GM18526 (cell line): Measurements from ENCODE around the gene MBOAT1.

Source experiments
- POLR2A ChIP-seq: IDR thresholded peaks from 3 replicates; pipeline ENCODE4 v1.6.1; 2011; ENCODE audit not compliant: insufficient read length; ENCODE audit errors: extremely low read depth

Gene MBOAT1

DNA sequence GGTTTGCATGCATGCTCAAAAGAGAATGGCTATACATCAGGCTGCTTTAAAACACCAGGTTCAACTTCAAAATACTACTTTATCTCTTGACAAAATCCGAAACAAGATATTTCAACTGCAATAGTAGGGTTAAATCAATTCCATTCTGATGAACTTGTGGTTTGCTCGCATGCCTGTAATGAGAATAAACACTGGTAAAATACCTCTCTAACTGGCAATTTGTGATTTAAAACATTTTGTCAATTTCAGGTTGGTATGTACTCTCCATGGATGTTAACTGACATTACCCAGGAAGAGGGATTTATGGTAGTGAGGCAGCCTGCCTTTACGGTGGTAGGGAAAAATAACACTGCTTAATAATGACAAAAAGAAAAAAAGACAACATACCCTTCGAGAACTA lies 74.4 kb downstream of the MBOAT1 start:
- TF ChIP-seq POLR2A: no peak

DNA sequence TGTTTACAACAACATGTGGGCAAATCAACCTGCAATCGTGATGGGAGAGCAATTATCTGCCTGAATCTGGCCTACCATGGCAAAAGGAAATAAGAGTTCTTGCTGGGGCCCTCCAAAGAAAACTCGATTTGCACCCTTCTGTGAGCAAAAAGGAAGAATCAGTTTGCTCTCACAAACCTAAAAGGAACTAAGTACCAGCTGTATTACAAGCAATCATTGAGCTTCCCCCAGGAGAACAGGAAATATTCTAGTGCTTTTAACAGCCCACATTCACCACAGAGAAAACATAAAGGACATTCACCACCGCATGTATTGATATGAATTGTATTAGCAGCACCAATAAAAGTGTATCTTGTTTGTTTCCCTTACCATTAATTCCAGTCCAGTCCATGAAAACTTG lies 75.0 kb downstream of the MBOAT1 start:
- TF ChIP-seq POLR2A: no peak

DNA sequence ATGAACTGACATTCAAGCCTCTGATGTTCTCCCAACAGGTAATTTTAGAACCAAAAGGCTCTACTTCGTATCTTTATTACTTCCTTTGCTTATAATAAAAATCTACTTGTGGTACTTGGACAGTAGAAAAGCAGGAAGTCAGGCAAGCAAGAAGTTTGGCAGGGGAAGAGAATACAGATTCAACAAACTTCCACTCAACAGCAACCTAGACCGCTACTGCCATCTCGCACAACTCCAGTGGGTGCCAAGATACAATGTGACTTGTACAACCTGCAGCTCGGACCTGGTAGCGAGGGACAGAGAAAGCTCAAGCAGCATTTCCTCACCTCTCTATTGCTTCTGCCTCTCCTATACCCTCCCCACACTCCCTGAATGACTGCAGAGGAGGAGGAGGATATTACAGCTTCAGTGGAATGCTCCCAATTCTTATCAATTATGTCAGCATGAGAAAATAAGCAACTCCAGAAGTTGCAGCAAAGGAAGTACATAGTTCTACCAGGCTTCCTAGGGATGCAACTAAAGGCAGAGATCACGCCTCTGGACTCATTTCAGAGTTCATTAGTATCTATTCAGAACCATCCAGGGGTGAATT lies 76.5 kb downstream of the MBOAT1 start:
- no peak for TF ChIP-seq POLR2A

DNA sequence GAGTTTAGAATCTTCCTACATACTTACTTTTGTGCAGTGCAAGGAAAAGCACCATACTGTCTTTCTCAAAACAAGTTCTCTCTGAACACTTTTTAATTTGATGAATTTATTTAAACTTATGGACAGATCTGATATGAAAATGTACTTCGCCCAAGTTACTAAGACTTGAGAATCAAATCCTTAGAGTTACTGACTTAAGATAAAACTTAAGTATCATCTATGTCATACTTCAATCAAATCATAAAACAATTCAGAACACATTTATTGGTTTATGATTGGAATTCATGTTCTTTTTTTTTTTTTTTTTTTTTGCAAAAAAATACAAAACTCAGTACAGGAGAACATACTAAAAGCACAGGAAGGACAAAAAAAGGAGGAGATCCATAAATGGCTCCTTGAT lies 77.7 kb downstream of the MBOAT1 start:
- no peak for TF ChIP-seq POLR2A

DNA sequence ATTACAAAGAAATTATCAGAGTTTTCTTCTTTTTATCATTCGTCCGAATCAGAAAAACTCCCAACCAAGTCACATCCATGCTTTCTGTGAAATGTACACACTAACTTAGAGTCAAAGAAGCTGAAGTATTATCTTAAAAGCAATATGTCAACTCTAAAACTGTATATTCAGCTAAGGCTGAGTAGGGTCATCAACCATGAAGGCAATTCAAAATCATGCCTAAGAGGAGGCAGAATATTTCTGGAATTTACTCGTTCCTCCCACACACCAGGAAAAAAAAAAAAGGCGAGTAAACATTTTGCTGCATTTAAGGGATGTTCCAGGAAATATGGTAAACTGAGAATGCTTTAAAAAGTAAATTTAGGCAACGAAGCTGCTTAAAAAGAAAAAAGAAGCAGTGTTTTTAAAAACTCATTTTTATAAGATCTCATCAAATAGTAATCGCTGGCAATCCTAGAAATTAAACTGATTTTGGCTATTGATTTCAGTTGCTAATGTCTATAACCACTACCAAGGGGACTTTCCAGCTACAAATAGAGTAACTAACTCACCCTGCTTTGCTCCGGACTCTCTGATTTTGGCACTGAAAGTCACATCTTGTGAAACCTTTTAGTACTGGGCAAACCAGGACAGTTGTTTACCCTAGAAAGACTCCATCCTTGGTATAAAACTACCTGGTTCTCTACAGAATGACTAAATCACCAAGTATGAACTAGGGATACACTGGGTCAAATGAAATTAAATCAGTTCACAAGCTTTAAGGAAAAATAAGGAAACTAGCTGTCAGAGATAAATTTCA lies 82.8 kb downstream of the MBOAT1 start:
- TF ChIP-seq POLR2A: no peak

DNA sequence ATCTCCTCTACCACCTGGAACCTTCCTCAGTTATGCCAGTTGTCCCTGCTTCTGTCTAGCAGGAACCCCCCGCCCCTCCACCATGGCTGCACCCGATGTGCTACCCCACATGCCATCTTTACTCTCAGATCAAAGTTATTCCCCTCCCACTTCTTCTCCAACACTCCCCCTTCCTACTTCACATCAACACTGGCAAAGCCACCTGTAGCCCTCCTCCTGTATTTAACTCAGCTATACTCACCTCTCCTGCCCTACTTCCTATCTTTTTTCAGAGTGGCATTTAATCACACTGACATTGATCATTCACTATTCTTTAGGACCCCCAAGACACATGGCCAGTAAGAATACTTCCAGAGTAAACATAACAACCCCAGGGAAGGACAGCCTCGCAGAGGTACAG lies 84.3 kb downstream of the MBOAT1 start:
- TF ChIP-seq POLR2A: no peak

DNA sequence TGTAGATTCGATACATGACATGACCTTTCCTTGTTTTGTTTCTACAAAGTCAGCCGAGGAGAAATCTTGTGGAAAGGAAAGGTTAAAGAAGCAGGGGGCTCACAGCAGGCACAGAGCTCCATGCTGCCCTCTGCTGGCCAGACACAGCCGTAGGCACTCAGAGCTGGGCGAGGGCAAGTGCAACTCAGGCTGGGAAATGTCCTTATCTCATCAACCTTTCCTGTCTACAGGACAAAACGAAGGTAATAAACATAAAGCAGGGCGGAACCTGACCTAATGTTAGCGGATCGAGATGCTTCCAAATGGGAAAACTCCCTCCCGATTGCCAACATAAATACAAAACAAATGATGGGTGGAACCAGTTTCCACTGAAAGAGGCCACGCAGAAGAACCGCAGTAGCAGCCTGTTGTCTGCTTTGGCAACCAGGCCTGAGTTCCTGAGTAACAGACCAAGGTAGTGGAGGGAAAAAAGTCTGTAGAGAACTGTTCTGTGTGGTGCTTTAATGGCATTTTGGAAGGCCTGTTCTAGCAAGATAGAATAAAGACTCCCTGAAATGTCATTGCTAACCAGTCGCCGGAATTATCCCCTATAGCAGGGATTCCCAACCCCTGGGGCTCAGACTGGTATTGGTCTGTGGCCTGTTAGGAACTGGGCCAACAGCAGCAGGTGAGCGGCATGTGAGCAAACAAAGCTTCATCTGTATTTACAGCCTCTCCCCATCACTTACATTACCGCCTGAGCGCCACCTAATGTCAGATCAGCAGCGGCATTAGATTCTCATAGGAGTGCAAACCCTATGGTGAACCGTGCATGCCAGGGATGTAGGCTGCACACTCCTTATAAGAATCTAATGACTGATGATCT lies 85.2 kb downstream of the MBOAT1 start:
- TF ChIP-seq POLR2A: no peak

DNA sequence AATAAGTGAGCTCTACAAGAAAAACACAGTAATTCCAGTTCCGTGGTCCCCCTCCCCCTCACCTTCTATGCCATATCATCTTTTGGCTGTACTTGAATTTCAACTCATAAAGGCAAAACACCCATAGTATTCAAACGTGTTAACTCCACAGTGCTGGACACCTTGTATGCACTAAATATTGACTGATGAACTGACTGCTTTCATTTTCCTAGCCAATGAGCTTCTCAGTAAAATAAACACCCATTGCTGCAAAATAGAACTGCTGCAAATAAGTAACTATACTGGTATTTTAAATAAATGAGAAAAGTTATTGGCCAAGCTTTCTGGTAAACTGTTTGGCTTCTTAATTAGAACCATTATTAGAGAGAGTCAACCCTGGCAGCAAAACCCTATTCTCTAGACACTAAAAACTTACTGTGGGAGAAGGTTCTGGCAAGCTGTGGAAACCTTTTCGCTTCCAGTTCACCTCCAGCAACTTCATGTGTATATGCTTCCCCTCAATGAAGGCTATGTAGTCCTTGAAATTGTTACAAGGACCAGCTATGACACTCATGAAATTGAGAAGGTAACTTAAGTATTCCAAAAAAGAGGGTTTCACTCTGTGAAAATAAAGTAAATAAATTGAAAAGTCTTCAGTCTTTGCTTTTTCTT lies 86.0 kb downstream of the MBOAT1 start:
- no peak for TF ChIP-seq POLR2A

DNA sequence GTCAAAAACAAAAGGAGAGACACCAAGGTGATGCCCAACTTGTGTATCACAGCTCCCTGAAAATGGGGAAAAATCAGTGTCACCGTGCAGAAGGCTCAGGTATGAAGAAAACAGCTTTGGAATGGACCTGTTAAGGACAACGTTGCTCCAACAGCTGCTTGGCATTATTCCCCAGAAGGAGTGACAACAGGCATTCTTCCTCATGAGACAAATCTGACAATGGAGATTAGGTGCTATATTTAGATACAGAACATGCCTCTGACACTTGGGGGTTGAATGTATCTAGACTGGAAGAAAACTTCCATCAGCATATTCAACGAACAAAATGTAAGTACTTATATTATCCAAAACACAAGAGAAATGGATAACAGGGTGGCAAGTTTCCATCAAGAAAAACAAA lies 87.7 kb downstream of the MBOAT1 start:
- no peak for TF ChIP-seq POLR2A

DNA sequence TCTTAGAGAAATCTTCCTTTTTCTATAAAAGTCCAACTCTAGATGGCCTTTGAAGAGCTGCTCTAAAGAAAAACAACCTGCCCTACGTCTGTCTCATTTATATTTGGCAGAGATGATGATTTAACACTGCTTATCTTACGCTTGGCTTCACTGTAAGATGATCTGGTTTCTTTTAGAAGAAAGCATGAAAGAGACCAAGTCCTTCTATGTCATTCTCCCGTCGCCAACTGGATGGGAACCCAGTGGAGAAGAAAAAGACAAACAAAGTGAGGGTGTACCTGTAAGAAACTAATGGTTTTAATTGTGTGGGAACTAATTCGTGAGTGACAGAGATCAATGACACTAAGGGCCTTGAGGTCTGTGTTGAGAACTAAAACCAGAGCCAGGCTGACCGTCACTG lies 92.8 kb downstream of the MBOAT1 start:
- TF ChIP-seq POLR2A: no peak

DNA sequence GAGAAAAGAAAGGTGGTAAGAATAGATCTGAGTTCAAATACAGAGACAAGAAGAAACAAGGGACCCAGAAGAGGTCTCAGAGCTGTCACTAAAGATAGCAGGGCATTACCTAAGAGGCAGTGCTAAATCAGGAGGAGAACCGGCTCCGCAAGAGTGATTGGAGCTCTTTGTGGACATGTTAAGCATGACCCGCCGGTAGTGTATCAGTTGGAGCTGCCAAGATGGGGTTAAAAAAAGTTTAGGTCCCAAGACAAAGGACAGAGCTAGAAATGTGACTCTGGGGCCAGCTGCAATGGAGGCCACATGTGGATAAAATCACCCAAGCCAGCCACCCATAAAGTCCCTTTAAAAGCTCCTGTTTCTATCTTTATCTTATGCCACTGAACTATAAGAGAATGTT lies 93.4 kb downstream of the MBOAT1 start:
- TF ChIP-seq POLR2A: no peak

DNA sequence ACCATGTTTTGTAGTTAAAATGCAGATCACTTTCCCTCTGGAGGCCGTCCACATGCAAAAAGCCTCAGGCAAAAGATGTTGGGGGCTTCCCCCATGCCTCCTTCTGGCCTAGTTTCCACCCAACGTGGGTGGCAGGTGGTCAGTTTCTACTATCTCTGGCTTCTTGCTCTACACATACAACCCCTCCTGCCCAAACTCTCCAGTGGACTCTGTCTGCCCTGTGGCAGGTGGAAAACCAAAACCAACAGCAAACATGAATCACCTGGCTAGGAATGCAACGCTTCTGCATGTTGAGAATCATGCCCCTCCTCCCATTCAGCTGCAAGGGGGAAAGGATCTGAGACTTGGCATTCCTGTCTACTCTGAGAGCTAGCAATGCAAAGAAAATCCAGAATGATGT lies 94.8 kb downstream of the MBOAT1 start:
- no peak for TF ChIP-seq POLR2A

DNA sequence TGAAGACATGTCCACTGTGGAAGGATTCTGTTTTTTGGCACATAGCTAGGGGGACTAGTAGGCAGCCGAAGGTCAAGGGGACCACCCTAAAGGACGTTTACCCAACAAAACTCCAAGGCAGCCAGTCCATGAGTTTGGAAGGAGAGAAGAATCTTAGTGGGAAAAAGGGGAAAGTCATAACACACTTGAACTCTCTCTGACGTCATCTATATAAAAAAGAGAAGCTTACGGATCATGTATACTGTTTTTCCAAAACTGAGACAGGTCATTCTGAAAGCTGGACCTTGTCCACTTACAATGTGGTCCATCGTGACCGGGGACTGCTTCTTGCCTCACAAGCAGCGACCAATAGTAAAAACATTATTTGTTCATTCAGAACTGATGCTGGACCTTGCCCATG lies 95.5 kb downstream of the MBOAT1 start:
- TF ChIP-seq POLR2A: no peak

DNA sequence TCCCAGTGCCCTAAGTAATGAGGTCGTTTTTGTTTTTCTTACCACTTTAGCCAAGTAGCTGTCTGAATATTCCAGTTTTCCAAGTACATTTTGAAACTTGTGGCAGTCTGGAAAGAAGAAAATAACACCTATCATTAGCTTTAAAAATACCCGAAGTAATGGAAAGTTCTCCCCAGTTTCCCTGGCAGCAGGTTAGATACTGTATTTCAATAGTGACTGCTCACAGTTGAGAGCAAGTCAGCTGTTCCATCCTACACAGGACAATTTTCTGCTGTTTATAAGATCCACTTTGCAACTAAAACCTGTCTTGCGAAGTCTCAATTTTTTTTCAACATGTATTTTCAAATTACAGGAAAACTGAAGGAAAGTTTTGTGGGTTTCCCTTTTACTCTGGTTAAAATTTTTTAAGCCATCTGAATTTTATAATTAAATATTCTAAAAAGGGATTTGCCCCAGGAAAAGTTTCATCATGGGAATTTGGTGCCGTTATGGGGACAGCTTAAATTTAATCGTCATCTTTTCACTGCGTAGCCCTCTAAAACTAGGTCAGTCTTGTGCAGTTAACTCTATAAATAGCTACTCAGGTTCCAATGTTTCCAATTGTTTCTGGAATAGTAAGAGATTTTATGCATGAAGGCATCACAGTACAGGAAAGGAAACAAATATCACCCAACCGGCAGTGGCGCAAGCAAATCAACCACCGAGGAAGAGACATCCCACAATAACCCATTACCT lies 96.9 kb downstream of the MBOAT1 start:
- TF ChIP-seq POLR2A: no peak

DNA sequence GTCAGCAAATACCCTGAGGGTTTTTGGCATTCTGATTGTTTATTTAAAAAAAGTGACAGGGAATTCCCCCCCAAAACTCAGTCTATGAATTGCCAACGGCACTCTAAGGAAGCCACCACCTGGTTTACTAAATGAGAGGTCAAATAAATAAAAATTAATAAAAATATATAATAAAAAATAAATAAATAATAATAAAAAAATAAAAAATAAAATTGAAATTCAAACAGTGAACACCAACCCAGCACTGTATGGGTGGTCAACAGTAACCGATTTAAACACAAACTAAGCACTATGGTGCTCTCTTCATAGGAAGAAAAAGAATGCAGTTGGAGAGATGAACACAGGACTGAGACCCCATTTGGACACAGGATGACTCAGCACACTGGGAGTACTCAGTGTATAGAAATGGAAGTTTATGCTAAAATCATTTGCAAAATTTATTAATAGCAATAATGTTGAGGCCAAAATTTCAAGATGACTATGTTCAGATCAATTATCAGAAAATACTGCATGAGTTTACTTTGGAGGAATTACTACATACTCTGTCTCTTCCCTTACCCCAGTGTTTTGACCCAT lies 98.5 kb downstream of the MBOAT1 start:
- TF ChIP-seq POLR2A: no peak

DNA sequence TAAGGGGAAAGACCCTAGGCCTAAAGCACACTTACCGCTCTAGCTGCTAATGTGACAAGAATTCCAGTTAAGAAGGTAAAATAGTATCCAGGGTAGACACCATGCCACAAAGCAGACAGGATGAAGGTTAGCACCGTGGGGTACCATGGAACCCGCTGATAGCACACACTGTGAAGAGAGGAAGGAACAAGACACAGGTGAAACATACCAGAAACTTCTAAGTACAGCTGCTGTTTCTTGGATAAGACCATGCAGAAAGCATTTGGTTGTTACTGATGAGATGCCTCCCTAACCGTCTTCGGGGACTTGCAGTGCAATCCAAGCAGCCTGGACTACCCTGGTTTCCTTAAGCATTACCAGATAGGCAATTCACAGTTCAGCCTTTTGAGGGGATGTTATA lies 99.4 kb downstream of the MBOAT1 start:
- TF ChIP-seq POLR2A: no peak
